Measurements from ENCODE around the gene TSBP1. TPM values are rescaled to one million over a fixed set of nuclear protein-coding genes. Genes with fewer than 3 reads are reported as not detected.
"Not testable (repeated sequence)": the region's sequence is repeated elsewhere in the genome, so short reads cannot be mapped to it uniquely, and the experiment has no call there.

TSBP1 gene
- total and polyA plus RNA-seq, 2 of the 13 experiments (the other 11 are each of a cell fraction or from before 2014, with no cell fraction given): not detected

- no peak for FAIRE-seq
- ChIA-PET CTCF (ENCODE audit: low intra/inter-chr PET ratio, low total read pairs) (no interaction called here), POLR2A (no interaction called here)
- no peak overlapping the region for H3K4me3 ChIP-seq (replicated peaks in 1 of 3; ENCODE audit: insufficient read depth in 1 of 3, low read depth in 2 of 3, low read length in 3 of 3)
- H3K9me3 ChIP-seq (ENCODE audit: low read length): no peaks in the 10 kb centered on the region
- intact Hi-C loops (cut with micrococcal nuclease; ENCODE audit: unreplicated experiment): no loop called here
- no peak for ATAC-seq
- no peaks in the 10 kb centered on the region for H3K79me2 ChIP-seq (ENCODE audit: insufficient read depth, low read length)
- no peaks in the 10 kb centered on the region for H4K20me1 ChIP-seq (ENCODE audit: insufficient read depth, low read length)
- no TSS peak for BruUV-seq (replicated peaks)
- no peak overlapping the region for H3K4me2 ChIP-seq (ENCODE audit: low read depth, low read length)
- no peak overlapping the region for H2AFZ ChIP-seq (ENCODE audit: low read length)
- no peak for DNase-seq (ENCODE audit: low spot score)
- in situ Hi-C loops (cut with HindIII; ENCODE audit: extremely low pct_ligation_motif_present, low pct_unique_long_range_greater_than_20kb): no loop called here
- H3K27ac ChIP-seq (ENCODE audit: extremely low read length, insufficient read depth, low read length): no peak overlapping the region
- no peaks in the 10 kb centered on the region for H3K36me3 ChIP-seq (replicated peaks in 1 of 2; ENCODE audit: control insufficient read depth in 1 of 2, insufficient read depth in 2 of 2, low read length in 2 of 2)
- TF ChIP-seq PLRG1 (conservative IDR thresholded peaks at IDR 0.05) (no peak), NR1H2 (CRISPR knock-in tag; IDR thresholded peaks at IDR 0.05; ENCODE audit: borderline replicate concordance, low read depth) (no peak), ATF2 (CRISPR knock-in tag; IDR thresholded peaks at IDR 0.05) (no peak), YEATS2 (CRISPR knock-in tag; IDR thresholded peaks at IDR 0.05; ENCODE audit: borderline replicate concordance) (no peak), SSRP1 (CRISPR knock-in tag; IDR thresholded peaks at IDR 0.05) (no peak), XBP1 (CRISPR knock-in tag; IDR thresholded peaks at IDR 0.05) (no peak), E2F5 (CRISPR knock-in tag; conservative IDR thresholded peaks at IDR 0.05) (no peak), ZBTB4 (CRISPR knock-in tag; IDR thresholded peaks at IDR 0.05; ENCODE audit: borderline replicate concordance) (no peak), ZNF451 (CRISPR knock-in tag; IDR thresholded peaks at IDR 0.05) (no peak), ZNF121 (CRISPR knock-in tag; IDR thresholded peaks at IDR 0.05) (no peak), FOXK2 (IDR thresholded peaks at IDR 0.05) (no peak)
- peaks cover 0 to 16% of the 10 kb centered on the region in 2 experiments; a peak in 1 of 5 replicates for H3K27me3 ChIP-seq (ENCODE audit: control insufficient read depth in 1 of 2, insufficient read depth in 2 of 2, low read length in 2 of 2)
- H3K9ac ChIP-seq (ENCODE audit: insufficient read depth, low read depth, low read length): no peak overlapping the region
- H3K4me1 ChIP-seq (ENCODE audit: insufficient read depth, low read length): no peaks in the 10 kb centered on the region
These were observed 104.7 kb downstream of the TSBP1 start for GRCh38 chr6:32267035-32267434.

GRCh38 chr6:32257262-32257661, 114.4 kb downstream of the TSBP1 start:
- Histone ChIP-seq H3K27me3 (ENCODE audit: control insufficient read depth in 1 of 2, insufficient read depth in 2 of 2, low read length in 2 of 2) (peaks cover 0 to 16% of the 10 kb centered on the region in 2 experiments; a peak in 2 of 5 replicates), H3K4me1 (ENCODE audit: insufficient read depth, low read length) (peaks cover 10% of the 10 kb centered on the region; the same call in 1 of the 2 replicates)
- DNase-seq (ENCODE audit: low spot score); H3K79me2 ChIP-seq (ENCODE audit: insufficient read depth, low read length); H3K9ac ChIP-seq (ENCODE audit: insufficient read depth, low read depth, low read length); BruUV-seq (replicated peaks); H3K36me3 ChIP-seq (replicated peaks in 1 of 2; ENCODE audit: control insufficient read depth in 1 of 2, insufficient read depth in 2 of 2, low read length in 2 of 2); H4K20me1 ChIP-seq (ENCODE audit: insufficient read depth, low read length); CTCF ChIA-PET (ENCODE audit: low intra/inter-chr PET ratio, low total read pairs); H3K4me3 ChIP-seq (replicated peaks in 1 of 3; ENCODE audit: insufficient read depth in 1 of 3, low read depth in 2 of 3, low read length in 3 of 3); H3K4me2 ChIP-seq (ENCODE audit: low read depth, low read length); FAIRE-seq; intact Hi-C loops (cut with micrococcal nuclease; ENCODE audit: unreplicated experiment); H3K27ac ChIP-seq (ENCODE audit: extremely low read length, insufficient read depth, low read length); H2AFZ ChIP-seq (ENCODE audit: low read length); in situ Hi-C loops (cut with HindIII; ENCODE audit: extremely low pct_ligation_motif_present, low pct_unique_long_range_greater_than_20kb); ATAC-seq; POLR2A ChIA-PET; H3K9me3 ChIP-seq (ENCODE audit: low read length): not testable (repeated sequence)
- 45% methylated on average over 4 of the region's 4 CpGs for WGBS (ENCODE audit: low lambda C conversion rate)

Data from HepG2 (cell line).